Calu3 (cell line): Measurements from ENCODE around the gene TGM5. TPM values are rescaled to one million over a fixed set of nuclear protein-coding genes. Genes with fewer than 3 reads are reported as not detected.

ENCODE experiments used
- BruUV-seq: library from RNA; stranded (reverse); fragments of 400-500 nt; replicated peaks from 2 replicates; lab custom pipeline; 2021; lab: Mats Ljungman, UMichigan
- CTCF ChIA-PET: fragments of 300-600 bp; sonication (Branson Sonifier 250); formaldehyde crosslinking; loops from one replicate; lab custom pipeline; 2022; ENCODE audit warnings: antibody characterized with exemption; lab: Charles Lee
- DNase-seq: peaks from one replicate; pipeline ENCODE4 v3.0.0; 2022
- H3K27ac Mint-ChIP-seq: one replicate; pipeline ENCODE4 v1.8.0; 2022; ENCODE audit warnings: mixed read lengths; ENCODE audit not compliant: unreplicated experiment
- H3K27me3 Mint-ChIP-seq: one replicate; pipeline ENCODE4 v1.8.0; 2022; ENCODE audit warnings: mixed read lengths; ENCODE audit not compliant: unreplicated experiment
- H3K36me3 Mint-ChIP-seq: one replicate; pipeline ENCODE4 v1.8.0; 2022; ENCODE audit warnings: mild to moderate bottlenecking, moderate library complexity, mixed read lengths; ENCODE audit not compliant: insufficient read depth, unreplicated experiment
- H3K4me1 Mint-ChIP-seq: one replicate; pipeline ENCODE4 v1.8.0; 2022; ENCODE audit warnings: mild to moderate bottlenecking, low read depth, mixed read lengths; ENCODE audit not compliant: unreplicated experiment
- H3K4me3 Mint-ChIP-seq: one replicate; pipeline ENCODE4 v1.8.0; 2022; ENCODE audit warnings: mild to moderate bottlenecking, low read depth, moderate library complexity, mixed read lengths; ENCODE audit not compliant: unreplicated experiment
- H3K9me3 Mint-ChIP-seq: one replicate; pipeline ENCODE4 v1.8.0; 2022; ENCODE audit warnings: low read depth, mixed read lengths; ENCODE audit not compliant: unreplicated experiment
- intact Hi-C: fragments of 100-400 bp; cut with micrococcal nuclease; formaldehyde crosslinking; loops from one replicate; pipeline ENCODE4 v1.10.0; 2022; ENCODE audit not compliant: unreplicated experiment
- total RNA-seq: library from RNA; stranded (reverse); gene quantifications from 2 replicates; pipeline ENCODE4 v1.2.3, GENCODE V29; 2022
- TF ChIP-seq, protein P1 (sequence below): fragments of 200-600 bp; IDR thresholded peaks from one replicate; pipeline ENCODE4 v1.8.0; 2022; ENCODE audit warnings: antibody characterized with exemption; ENCODE audit not compliant: unreplicated experiment

The TGM5 gene
- total RNA-seq, 1 experiment from 2014 or later: not detected

DNA sequence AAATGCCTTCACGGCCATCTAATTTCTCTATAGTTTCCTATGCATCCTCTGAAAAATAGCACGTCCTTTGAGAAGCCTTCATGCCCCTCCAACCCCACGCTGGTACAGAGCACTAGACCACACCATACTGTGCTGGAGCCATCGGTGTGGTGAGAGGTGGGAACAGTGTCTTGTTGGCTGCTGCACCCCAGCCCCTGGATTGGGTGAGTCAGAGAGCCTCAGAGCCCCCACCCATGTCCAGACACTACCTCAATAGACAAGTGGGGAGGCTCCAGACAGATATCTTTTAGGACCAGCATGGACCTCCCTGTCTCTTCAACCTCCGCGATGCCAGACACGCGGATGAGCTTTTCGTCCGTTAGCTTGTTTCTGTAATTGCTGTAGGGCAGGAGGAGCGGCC, 12.1 kb upstream of the TGM5 start:
- Mint-ChIP-seq H3K4me1 (no peaks in the 10 kb centered on the region), H3K9me3 (no peaks in the 10 kb centered on the region), H3K36me3 (no peaks in the 10 kb centered on the region), H3K4me3 (no peak overlapping the region), H3K27ac (no peak overlapping the region), H3K27me3 (peaks cover 54% of the 10 kb centered on the region)
- no peak for DNase-seq
- TF ChIP-seq, protein P1, sequence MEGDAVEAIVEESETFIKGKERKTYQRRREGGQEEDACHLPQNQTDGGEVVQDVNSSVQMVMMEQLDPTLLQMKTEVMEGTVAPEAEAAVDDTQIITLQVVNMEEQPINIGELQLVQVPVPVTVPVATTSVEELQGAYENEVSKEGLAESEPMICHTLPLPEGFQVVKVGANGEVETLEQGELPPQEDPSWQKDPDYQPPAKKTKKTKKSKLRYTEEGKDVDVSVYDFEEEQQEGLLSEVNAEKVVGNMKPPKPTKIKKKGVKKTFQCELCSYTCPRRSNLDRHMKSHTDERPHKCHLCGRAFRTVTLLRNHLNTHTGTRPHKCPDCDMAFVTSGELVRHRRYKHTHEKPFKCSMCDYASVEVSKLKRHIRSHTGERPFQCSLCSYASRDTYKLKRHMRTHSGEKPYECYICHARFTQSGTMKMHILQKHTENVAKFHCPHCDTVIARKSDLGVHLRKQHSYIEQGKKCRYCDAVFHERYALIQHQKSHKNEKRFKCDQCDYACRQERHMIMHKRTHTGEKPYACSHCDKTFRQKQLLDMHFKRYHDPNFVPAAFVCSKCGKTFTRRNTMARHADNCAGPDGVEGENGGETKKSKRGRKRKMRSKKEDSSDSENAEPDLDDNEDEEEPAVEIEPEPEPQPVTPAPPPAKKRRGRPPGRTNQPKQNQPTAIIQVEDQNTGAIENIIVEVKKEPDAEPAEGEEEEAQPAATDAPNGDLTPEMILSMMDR: no peak
- no TSS peak for BruUV-seq
- CTCF ChIA-PET: no interaction called here
- intact Hi-C loops: no loop called here

DNA sequence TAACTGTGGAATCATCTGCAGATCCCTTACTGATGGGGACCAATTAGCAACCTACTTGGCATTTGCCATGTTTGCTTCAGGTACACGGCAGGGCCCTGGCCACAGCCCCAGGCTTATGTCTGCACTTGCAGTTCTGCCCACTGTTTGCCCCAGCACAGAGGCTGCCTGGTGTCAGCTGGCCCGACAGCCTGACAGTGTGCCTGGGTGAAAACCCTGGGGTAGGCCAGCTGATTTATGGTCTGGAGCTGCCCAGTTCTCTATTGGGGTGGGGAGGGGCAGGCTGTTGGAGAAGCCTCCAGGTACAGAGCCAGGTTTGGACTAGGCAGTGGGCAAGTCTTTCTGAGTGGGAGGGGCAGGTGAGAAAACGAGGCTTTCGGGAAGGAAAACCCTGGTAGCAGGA, 11.2 kb upstream of the TGM5 start:
- no peaks in the 10 kb centered on the region for H3K9me3 Mint-ChIP-seq
- no TSS peak for BruUV-seq
- intact Hi-C loops: no loop called here

DNA sequence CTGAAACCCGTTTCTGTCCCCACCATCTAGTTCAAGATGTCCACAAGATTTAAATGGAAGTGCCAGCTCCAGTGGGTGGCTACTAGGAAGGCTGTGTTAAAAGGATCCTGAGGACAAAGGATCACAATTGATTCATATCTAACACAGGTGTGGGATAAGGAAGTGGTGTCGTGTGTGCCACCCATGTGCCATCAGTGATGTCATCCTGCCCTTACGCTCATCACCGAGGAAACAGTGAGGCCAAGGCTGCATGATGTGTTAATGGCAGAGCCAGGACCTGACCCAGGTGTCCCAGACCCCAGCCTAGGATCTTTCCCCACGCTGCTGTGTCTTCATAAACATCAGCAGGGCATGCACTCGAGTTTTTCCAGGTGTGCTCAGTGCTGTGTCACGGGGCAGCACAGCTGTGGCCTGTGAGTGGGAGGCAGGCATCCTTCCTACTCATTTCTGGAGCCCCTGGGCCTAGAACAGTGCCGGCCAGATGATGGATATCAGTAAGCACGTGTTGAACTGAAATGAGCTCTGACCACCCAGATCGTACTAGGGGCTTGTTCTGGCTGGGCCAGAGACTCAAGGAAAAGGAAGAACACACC, 10.6 kb upstream of the TGM5 start:
- TF ChIP-seq, protein P1: no peak
- Mint-ChIP-seq H3K9me3 (no peaks in the 10 kb centered on the region), H3K36me3 (no peaks in the 10 kb centered on the region), H3K4me3 (no peak overlapping the region), H3K27me3 (peaks cover 48% of the 10 kb centered on the region), H3K4me1 (no peaks in the 10 kb centered on the region), H3K27ac (no peak overlapping the region)
- intact Hi-C loops: no loop called here
- DNase-seq: no peak
- CTCF ChIA-PET: interaction anchor here (1.0 kb wide), 1 partner anchor 73 kb away, joined by 3 read pairs; no protein-coding TSS in a partner anchor
- no TSS peak for BruUV-seq

More for the DNA sequence above, 11.2 kb upstream of the TGM5 start:
- no peak overlapping the region for H3K4me3 Mint-ChIP-seq
- no peak overlapping the region for H3K27ac Mint-ChIP-seq
- TF ChIP-seq, protein P1: no peak
- peaks cover 48% of the 10 kb centered on the region for H3K27me3 Mint-ChIP-seq
- H3K36me3 Mint-ChIP-seq: no peaks in the 10 kb centered on the region
- no peak for DNase-seq
- CTCF ChIA-PET: interaction anchor here (1.0 kb wide), 1 partner anchor 74 kb away, joined by 3 read pairs; no protein-coding TSS in a partner anchor
- H3K4me1 Mint-ChIP-seq: no peaks in the 10 kb centered on the region

DNA sequence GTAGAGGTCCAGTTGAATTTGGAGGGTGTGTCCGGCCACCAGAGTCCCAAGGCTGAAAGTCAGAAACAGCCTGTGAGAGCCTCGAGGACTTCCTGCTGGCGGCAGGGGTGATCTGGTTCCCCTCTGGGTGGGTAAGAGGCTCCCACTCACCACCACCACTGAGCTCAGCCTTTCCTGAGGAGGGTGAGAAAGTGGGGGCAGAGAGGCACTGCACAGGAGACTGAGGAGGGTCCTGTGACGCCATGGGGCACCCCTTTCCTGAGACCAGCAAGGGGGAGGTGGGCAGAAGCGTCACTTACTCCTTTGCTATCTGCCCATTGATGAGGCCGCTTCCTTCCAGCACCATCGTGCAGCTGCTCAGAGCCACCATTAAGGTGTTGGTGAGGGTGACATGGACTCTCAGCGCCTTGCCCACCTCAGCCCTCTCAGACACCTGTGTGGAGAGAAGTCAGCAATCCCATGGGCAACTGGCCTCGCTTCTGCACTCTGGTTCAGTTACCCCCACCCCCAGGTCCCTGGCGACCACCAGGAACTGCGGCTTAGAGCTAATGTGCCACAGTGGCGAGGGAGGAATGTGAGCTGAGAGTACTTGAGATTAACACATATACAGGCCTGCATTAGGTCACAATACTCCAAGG, 10.0 kb upstream of the TGM5 start:
- no peak overlapping the region for H3K4me3 Mint-ChIP-seq

More for the DNA sequence above, 10.0 kb upstream of the TGM5 start:
- CTCF ChIA-PET: interaction anchor here (1.0 kb wide), 1 partner anchor 73 kb away, joined by 3 read pairs; no protein-coding TSS in a partner anchor
- Mint-ChIP-seq H3K9me3 (no peaks in the 10 kb centered on the region), H3K27me3 (peaks cover 48% of the 10 kb centered on the region), H3K27ac (no peak overlapping the region), H3K36me3 (no peaks in the 10 kb centered on the region), H3K4me1 (no peaks in the 10 kb centered on the region)
- no peak for DNase-seq
- TF ChIP-seq, protein P1: no peak
- intact Hi-C loops: no loop called here
- BruUV-seq: no TSS peak
